ENCODE data around the gene TTYH1. TPM values are rescaled to one million over a fixed set of nuclear protein-coding genes. Genes with fewer than 3 reads are reported as not detected.
"Not testable (repeated sequence)": the region's sequence is repeated elsewhere in the genome, so short reads cannot be mapped to it uniquely, and the experiment has no call there.

The TTYH1 gene
- total and polyA plus RNA-seq, 9 donors = 0.25 to 34.2 (median 1.8) TPM

DNA sequence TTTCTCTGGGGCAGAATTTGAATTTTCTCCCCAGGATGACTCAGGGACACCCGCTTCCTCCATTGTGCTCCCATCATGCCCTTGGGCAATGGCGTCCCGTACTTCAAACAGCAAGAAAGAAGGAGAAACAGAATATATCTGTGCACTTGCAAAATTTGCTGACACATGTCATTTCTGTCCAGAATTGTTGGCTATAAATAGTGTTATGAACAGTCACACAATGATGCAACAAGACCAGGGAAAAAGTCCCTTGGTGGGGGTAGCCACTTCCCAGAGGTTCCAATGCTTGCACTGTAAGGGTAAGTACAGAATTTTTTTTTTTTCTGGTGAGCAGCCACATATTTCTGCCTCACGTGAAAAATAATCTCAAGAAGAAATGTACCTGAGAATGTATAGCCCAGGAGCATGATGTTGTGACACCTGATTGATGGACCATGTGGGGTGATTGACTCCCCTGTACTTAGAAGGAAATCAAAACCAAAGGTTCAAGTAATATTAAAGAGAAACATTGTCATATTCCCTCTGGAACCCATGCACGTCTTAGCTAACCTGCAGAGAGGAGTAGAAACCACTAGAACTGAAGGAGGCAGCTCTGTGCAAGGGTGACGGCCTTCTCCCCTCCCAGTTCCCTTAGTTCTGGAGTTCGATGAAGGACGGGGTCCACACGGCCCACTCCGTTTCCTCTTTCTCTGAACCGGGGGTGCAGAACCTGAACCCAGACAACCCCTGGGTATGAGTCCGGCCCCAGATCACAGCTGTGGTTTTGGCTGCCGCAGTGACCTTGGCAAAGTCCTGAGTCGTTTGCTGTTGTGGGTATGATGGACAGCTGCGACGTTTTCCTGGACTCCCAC, 41.3 kb upstream of the TTYH1 start:
- WGBS, 3 donors = 69 to 77% (median 70%) methylated on average over 16 of the region's 16 CpGs
- Histone ChIP-seq H3K27me3 (no peaks in the 10 kb centered on the region), H3K27ac (no peak overlapping the region), H3K4me3 (no peak overlapping the region), H3K9me3 (no peaks in the 10 kb centered on the region), H3K4me1 (ENCODE audit: insufficient read depth) (no peaks in the 10 kb centered on the region), H3K36me3 (no peaks in the 10 kb centered on the region)
- no peak for DNase-seq
- TF ChIP-seq, protein P1, sequence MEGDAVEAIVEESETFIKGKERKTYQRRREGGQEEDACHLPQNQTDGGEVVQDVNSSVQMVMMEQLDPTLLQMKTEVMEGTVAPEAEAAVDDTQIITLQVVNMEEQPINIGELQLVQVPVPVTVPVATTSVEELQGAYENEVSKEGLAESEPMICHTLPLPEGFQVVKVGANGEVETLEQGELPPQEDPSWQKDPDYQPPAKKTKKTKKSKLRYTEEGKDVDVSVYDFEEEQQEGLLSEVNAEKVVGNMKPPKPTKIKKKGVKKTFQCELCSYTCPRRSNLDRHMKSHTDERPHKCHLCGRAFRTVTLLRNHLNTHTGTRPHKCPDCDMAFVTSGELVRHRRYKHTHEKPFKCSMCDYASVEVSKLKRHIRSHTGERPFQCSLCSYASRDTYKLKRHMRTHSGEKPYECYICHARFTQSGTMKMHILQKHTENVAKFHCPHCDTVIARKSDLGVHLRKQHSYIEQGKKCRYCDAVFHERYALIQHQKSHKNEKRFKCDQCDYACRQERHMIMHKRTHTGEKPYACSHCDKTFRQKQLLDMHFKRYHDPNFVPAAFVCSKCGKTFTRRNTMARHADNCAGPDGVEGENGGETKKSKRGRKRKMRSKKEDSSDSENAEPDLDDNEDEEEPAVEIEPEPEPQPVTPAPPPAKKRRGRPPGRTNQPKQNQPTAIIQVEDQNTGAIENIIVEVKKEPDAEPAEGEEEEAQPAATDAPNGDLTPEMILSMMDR (IDR thresholded peaks at IDR 0.05) = no peak
- TF ChIP-seq POLR2A (IDR thresholded peaks at IDR 0.05) = no peak
- no peak for TF ChIP-seq EP300 (IDR thresholded peaks at IDR 0.05)
- intact Hi-C loops (cut with DNase I) = no loop called here

DNA sequence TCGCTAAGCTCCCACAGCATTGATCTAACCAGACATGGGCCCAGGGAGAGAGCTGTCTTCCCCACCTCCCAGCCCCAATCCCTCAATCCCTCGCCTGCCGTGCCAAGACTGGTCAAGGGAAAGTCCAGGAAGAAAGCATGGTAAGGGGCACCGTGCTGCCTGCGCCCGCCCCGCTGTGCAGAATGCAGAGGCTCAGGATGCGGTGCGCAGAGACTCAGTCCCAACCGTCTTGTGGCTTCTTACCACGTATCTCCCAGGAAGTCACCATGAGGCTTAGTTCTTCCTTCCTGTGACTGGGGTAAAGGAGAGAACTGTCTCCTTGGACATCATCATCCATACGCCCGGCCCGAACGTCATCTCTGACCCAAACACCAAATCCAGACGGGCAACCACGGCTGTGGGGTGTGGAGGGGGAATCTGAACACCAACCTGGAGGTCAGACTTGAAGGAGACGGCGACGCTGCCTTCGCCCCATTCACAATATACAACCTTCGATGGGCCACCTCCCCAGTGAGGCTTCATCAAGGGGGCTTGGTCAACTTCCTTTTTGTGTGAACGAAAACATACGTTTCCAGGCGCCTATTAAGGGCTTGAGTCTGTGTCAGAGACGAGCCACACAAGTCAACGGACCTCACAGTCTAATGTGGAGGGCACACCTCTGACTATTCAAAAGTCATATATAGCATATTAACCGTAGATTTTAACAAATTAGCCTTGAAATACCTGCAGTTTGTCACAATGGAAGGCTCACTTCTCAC, 39.9 kb upstream of the TTYH1 start:
- intact Hi-C loops (cut with DNase I); DNase-seq; H3K9me3 ChIP-seq; H3K4me3 ChIP-seq; H3K27ac ChIP-seq; H3K4me1 ChIP-seq (ENCODE audit: insufficient read depth); H3K36me3 ChIP-seq; H3K27me3 ChIP-seq: not testable (repeated sequence)
- 78 to 84% (median 82%) methylated on average over 28 of the region's 28 CpGs for WGBS, 3 donors

DNA sequence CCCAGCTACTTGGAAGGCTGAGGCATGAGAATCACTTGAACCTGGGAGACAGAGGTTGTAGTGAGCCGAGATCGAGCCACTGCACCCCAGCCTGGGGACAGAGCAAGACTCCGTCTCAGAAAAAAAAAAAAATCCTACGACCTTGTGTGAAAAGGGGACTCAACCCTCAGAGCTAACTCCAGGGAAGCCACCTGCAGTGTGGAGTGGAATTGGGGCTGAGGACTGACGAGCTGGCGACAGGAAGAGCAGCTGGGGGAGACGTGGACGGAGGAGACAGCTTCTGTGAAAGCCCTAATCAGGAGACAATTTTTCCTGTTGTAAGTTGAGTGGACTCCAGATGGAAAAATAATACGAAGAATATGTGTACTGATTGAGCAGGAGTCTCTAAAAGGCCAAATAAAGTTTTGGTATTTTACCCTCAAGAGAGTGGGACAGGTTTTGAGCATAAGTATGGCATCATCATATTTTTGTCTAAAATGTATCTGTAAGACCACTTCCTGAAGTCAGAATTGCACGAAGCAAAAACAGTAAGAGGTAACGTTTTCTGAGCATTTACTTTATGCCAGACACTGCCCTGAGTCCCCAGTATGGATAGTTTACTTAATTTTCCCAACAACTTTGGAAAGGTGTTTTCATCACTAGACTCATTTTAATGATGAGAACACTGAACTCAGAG, 38.5 kb upstream of the TTYH1 start:
- H3K27me3 ChIP-seq = no peaks in the 10 kb centered on the region
- no peak overlapping the region for H3K4me3 ChIP-seq
- no peaks in the 10 kb centered on the region for H3K9me3 ChIP-seq
- 59 to 61% (median 61%) methylated on average over 11 of the region's 11 CpGs for WGBS, 3 donors
- TF ChIP-seq EP300 (IDR thresholded peaks at IDR 0.05) (no peak), POLR2A (IDR thresholded peaks at IDR 0.05) (no peak)
- TF ChIP-seq, protein P1 (IDR thresholded peaks at IDR 0.05) = no peak
- H3K27ac ChIP-seq = no peak overlapping the region
- DNase-seq = no peak
- no peaks in the 10 kb centered on the region for H3K36me3 ChIP-seq
- H3K4me1 ChIP-seq (ENCODE audit: insufficient read depth) = no peaks in the 10 kb centered on the region
- intact Hi-C loops (cut with DNase I) = no loop called here

DNA sequence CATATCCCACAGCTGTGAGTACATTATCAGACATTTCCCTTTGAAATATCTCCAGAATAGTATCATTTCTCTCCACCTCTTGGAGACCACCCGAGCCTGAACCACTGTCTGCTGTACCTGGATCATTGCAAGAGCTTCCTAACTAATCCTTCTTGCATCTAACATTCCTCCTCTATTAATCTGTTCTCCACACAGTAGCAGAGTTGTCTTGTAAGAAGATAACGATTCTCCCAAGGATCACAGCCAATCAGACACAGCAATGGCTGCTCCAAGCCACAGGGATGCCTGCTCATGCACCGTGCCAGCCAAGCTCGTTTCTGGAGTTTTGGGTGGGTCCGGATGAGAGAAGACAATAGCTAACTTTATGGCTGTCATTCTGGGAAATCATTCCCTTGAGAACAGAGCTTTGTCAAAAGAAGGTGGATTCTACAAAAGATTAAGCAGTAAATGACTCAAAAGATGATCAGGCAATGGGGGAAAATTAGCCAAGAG, 36.0 kb upstream of the TTYH1 start:
- TF ChIP-seq, protein P1 (IDR thresholded peaks at IDR 0.05) = no peak
- TF ChIP-seq POLR2A (IDR thresholded peaks at IDR 0.05) = no peak
- TF ChIP-seq EP300 (IDR thresholded peaks at IDR 0.05) = no peak
- Histone ChIP-seq H3K9me3 (no peaks in the 10 kb centered on the region), H3K36me3 (no peaks in the 10 kb centered on the region), H3K27me3 (no peaks in the 10 kb centered on the region), H3K27ac (no peak overlapping the region), H3K4me3 (no peak overlapping the region), H3K4me1 (ENCODE audit: insufficient read depth) (no peaks in the 10 kb centered on the region)
- WGBS, 3 donors = 38 to 52% (median 46%) methylated on average over 5 of the region's 5 CpGs
- intact Hi-C loops (cut with DNase I) = no loop called here
- no peak for DNase-seq
